ENCODE data around the gene KIAA1217. TPM values are rescaled to one million over a fixed set of nuclear protein-coding genes. Genes with fewer than 3 reads are reported as not detected.

Gene KIAA1217
- polyA plus RNA-seq, 3 donors, result 86.2 to 112 (median 93.4) TPM

DNA sequence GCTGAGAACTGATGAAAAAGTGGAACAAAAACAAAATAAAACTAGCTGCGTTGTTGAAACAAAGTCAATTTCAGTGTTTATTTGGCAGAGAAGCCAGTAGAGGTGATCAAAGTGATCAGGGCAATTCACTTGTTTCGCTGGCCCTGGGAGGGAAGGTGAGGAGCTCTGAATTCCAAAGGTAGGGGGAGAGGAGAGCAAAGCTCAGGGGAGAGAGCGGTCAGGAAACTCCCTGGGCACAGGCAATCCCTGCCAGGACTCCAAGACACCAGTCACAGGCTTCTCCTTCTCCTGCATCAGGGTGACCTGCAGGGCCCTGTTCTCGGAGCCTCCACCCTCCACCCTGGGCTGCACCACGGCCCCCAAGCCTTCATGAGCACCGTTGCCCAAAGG lies 6.8 kb upstream of the KIAA1217 start:
- peak in 2 of 11 donors; percentile 42 to 62 for DNase-seq (ENCODE audit: extremely low read depth in 1 of 11, low read depth in 9 of 11, low spot score in 4 of 11)

DNA sequence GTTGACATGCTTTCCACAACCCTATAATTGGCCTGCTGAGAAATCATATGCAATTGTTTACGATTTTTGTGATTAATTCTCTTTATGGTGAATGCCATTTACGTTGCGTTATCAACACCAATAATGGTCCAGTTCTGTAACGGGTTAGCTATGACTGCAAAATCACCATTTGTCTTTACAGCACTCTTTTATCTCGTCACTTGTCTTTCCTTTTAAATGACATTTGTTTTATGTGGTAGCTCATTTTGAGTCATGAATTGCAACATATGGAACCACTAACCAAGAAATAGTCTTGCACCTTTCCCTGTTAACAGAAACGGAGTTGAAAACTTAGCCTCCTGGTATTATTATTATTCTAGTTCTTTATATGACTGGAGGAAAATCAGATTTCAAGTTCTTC lies 3.1 kb upstream of the KIAA1217 start:
- DNase-seq (ENCODE audit: extremely low read depth in 1 of 11, low read depth in 9 of 11, low spot score in 4 of 11), result no peak

DNA sequence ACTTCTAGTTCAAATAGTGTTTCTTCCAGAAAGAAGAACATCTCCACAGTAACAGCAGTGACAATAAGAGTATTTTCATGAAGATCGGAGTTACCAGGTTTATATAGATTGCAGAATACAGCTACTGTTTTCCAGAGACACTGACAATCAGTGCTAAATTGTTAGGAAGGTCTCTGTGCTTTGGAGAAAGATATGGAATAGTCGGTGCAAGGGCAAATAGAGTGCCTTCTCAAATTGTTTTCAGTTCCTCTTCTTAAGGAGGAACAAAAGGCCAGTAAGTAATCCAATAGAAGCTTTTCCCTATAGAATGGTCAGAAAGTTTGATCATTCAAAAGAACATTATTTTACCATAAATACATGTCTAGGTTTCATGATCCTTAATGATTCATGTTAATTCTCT lies 2.6 kb upstream of the KIAA1217 start:
- no peak for DNase-seq (ENCODE audit: extremely low read depth in 1 of 11, low read depth in 9 of 11, low spot score in 4 of 11)

DNA sequence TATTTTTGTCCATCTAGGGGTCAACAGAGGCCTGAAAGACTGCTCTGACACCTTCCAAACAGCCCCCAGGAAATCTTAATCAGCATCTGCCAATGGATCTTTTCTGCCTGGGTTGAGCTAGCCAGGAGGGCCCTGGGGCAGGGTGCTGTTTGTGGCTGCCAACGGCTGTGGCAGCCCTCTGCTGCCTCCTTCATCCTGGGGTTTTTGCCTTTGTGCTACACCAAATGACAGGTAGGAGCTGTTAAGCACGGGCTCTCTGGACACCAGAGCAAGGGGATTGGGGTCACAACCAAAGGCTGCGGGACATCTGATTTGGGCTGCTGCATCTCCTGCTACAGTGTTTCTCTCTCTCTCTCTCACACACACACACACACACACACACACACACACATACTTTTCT lies 2.0 kb upstream of the KIAA1217 start:
- no peak for DNase-seq (ENCODE audit: extremely low read depth in 1 of 11, low read depth in 9 of 11, low spot score in 4 of 11)

DNA sequence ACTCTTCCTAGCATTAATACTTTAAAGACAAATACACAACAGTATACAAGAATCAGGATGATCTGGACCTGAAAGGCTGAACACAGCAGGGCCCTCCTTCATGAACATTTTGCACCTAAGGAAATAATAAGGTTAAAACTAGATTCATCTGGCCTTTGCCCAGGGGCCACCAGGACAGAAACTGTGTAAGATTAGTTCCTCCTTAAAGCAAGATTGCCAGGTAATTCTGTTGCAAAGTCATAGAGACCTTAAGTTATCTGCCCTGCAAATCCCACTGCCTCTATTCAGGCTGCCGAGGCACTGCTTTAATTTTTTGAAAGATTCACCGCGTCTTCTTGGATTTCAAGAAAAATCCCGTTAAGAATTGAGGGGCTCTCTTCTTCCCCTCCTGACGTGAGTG lies 1.6 kb upstream of the KIAA1217 start:
- no peak for DNase-seq (ENCODE audit: extremely low read depth in 1 of 11, low read depth in 9 of 11, low spot score in 4 of 11)

DNA sequence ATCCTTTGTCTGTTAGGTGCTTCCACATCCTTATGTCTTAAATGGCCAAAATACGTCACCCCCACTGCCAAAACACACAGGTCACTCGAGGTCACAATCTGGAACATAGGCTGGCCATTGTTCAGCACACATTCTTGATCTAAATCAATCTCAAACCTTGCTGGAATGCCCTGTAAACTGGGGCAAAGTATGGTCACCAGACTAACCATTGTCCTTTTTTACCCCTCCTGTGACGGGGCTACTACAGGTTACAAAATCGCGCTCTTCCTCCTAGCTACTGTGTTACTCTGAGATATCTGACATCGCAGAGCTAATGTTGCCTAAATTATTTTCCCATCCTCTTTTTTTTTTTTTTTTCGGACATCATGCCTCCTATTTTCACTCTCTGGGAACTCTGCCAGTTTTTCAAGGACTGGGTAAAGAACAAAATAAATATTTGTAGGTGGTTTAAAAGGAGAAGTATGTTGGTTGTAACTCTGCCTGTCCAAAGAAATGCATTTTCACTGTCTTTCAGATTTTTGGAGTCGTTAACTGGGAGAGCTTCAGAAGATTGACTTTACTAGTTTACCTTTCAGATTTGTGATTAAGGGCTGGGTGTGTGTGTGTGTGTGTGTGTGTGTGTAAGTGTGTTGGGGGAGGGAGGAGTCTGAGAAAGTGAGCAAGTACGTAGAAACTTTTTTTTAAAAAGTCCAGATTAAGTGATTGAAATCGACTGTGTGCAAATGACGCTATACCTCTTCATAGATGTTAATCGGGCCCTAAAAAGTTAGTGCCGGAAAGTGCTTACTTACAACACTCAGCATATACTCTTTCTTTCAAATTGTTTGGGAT lies 942 bp upstream of the KIAA1217 start:
- peak in 3 of 11 donors; percentile 34 to 41 (median 40) for DNase-seq (ENCODE audit: extremely low read depth in 1 of 11, low read depth in 9 of 11, low spot score in 4 of 11)

DNA sequence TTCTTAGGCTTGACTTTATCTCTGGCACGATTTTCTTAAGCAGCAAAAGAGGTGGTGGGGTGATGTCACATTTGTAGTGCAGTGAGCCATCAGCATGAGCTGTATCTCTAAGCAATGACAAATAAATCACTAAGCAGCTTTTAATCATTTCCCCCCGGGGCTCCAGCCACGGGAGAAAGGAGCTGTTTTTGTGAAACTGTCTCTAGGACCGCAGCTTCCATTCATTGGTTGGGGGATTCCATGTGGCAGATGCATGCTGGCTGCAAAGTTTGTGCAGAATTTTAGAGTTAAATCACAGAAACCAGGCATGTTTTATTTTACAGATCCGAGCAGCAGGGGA lies 464 bp downstream of the KIAA1217 start:
- DNase-seq (ENCODE audit: extremely low read depth in 1 of 11, low read depth in 9 of 11, low spot score in 4 of 11), result no peak

DNA sequence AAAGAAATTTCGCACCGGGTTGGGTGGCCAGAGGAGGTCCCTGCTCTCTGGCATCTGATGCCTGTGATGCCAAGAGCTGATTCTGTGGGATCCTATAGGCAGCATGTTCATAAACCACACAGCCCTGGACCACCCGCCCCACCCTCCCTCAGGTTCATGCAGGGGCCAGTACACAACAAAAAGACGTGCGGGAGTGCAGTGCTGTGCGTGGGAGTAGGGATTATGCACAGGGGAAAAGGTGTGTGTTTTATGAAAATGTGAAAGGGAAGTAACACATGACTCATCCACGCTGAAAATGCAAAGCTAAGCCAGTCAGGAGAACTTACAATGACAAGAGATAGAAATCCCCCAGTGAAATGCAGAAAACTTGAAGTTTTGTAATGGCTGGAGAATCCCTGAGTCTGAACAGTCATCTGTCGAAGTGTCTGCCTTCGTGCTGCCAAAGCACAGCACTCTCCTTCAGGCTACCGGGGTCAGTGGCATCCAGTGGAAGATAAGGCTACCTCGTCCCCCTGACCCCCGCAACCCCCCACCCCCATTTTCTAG lies 1.1 kb downstream of the KIAA1217 start:
- DNase-seq (ENCODE audit: extremely low read depth in 1 of 11, low read depth in 9 of 11, low spot score in 4 of 11), result peak in 5 of 11 donors; percentile 26 to 51 (median 42)

DNA sequence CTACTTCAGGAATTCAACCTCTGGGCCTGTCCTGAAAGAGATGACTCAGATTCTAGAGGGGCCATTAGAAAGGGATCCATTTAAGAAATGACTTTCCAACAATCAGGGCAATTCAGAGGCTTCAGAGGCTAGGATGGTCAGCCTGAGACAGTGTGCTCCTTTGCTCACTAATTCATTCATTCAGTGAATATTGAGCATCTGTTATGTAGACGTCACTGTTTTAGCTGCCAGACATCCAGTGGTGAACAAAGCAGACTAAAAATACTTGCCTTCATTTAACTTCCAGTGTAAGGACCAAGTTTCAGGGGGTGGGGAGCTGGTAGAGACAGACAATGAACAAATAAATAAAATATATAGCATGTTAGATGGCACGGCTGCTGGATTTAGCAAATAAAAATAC lies 1.6 kb downstream of the KIAA1217 start:
- no peak for DNase-seq (ENCODE audit: extremely low read depth in 1 of 11, low read depth in 9 of 11, low spot score in 4 of 11)

DNA sequence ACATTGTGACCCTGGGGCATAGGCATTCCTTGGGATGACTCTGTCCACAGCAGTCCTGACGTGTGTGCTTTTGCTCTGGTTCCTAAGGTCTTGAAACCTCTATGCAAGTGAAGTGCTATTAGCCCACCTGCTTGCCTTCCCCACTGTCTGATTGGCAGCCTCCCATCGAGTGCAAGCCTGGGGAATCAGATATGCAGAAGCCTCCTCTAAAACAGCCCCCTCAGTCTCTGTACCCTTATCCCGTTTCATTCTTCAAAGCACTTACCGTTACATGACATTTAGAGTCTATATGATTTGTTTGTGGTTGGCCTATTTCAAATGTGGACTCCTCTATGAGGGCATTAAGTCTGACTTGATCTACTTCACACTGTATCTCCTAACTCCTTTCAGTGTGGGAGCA lies 4.3 kb downstream of the KIAA1217 start:
- DNase-seq (ENCODE audit: extremely low read depth in 1 of 11, low read depth in 9 of 11, low spot score in 4 of 11), result no peak

DNA sequence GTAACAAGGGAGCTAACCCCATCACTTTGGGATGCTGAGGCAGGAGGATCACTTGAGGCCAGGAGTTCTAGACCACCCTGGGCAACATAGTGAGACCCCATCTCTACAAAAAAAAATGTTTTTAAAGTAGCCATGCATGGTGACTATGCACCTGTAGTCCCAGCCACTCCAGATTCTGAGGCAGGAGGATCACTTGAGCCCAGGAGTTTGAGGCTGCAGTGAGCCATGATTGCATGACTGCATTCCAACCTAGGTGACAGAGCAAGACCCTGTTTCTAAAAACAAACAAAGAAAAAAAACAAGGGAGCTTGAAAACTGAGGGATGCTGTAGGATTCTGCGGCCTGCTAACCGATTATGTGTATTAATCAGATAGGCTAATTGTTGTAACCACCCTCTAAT lies 4.9 kb downstream of the KIAA1217 start:
- no peak for DNase-seq (ENCODE audit: extremely low read depth in 1 of 11, low read depth in 9 of 11, low spot score in 4 of 11)

DNA sequence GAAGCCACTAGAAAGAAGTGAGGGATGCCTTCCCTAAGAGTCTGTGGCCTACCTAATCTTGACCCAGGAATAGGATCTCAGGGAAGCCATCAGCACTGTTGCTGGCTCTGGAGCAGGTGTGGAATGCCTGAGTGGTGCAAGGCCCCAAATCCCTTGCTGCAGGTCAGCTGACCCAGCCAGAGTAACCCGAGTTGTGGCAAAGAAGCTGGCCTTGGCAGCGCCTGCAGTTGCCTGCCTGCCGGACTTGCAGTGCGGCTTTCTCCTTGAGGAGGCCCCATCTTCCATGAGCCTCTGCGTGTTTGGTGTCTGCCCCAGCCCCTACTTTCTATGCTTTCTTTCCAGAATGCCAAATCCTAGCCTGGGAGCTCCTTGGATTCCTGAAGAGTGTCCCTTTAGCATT lies 5.8 kb downstream of the KIAA1217 start:
- no peak for DNase-seq (ENCODE audit: extremely low read depth in 1 of 11, low read depth in 9 of 11, low spot score in 4 of 11)

DNA sequence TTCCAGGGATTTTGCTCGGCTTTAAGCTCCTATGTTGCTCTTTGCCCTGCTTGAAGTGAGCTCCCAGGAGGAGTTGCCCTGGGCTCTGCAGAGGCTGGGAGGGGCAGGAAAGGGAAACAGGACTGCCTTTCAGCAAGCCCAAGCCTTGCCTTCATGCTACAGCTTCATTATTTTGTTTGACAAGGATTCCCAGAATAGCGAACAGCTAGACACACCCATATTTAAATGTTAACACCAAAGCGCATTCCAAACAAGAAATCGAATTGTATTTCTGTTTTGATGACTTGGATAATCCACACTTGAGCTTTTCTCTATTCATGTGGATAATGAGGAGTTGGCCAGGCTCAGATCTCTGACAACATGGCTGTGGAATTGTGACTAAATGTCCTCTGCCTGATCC lies 6.3 kb downstream of the KIAA1217 start:
- no peak for DNase-seq (ENCODE audit: extremely low read depth in 1 of 11, low read depth in 9 of 11, low spot score in 4 of 11)

DNA sequence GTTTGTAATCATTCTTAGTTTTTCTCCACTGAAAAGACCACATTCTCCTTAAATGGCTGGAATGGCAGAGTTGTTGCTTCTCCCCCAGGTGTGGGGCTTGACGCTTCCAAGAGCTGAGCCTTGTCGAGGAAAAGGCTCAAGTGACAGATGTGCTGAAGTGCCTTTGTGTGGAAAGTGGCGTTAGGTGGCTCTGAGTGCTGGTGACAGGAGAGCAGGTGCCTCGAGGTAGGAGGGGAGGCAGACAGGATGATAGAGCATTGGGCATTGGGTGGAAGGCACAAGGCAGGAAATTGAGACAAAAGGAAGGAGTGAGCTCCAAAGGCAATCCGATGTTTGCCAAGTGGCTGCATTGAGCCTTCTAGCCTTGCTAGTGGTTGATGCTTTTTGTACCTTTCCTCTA lies 6.7 kb downstream of the KIAA1217 start:
- no peak for DNase-seq (ENCODE audit: extremely low read depth in 1 of 11, low read depth in 9 of 11, low spot score in 4 of 11)

DNA sequence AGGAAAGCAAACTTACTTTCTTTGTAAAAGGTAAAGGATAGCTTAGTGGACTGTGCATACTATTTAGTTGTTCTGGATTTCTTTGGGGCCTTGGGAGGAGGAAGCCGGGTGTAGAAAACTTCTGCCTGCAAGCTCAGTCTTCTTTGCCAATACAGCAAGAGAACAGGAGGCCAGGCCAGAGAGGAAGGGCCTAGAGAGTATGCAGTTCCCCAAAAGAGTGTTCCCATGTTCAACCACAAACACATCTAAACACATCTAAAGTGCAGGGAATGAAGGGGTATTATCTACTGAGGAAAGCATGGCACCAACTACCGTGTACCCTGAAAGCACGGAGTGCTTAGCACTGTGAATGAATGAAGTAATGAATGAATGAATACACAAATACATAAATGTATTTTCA lies 11.0 kb downstream of the KIAA1217 start:
- DNase-seq (ENCODE audit: extremely low read depth in 1 of 11, low read depth in 9 of 11, low spot score in 4 of 11), result no peak

DNA sequence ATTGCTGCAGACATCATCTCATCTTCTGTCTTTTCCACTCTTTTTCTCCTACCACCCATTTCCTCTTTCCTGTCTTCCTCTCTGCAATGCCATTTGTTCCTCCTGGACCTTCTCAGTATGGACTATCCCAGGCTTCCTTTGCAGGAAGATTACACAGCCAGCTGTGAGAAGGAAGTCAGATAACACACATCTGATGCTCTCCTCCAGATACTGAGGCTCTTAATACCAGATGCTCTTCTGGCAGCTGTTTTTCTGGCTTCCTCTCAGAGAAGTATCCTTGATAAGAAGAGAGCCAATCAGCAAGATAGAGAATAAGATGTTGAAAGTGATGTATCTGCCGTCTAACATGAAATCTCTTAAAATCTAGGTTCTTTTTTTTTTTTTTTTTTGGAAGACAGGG lies 14.4 kb downstream of the KIAA1217 start:
- no peak for DNase-seq (ENCODE audit: extremely low read depth in 1 of 11, low read depth in 9 of 11, low spot score in 4 of 11)

DNA sequence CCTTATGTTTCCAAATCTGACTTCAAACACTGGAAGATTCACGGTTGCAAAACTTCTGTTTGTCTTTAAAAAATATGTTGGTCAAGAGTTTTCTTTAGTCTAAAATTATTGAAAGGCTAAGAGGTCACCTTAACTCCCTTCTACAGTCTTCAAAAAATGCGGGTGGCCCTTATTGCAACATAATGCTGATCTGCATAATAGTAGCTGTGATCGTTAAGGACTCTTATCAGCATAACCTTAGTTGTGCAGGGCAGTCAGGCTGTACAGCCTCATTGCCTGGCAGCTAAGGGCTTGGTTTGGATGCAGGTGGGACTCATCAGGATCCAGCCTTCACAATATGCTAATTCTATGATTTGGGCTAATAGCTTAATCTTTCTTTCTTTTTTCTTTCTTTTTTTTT lies 15.0 kb downstream of the KIAA1217 start:
- DNase-seq (ENCODE audit: extremely low read depth in 1 of 11, low read depth in 9 of 11, low spot score in 4 of 11), result peak in 2 of 11 donors; percentile 51 to 59

DNA sequence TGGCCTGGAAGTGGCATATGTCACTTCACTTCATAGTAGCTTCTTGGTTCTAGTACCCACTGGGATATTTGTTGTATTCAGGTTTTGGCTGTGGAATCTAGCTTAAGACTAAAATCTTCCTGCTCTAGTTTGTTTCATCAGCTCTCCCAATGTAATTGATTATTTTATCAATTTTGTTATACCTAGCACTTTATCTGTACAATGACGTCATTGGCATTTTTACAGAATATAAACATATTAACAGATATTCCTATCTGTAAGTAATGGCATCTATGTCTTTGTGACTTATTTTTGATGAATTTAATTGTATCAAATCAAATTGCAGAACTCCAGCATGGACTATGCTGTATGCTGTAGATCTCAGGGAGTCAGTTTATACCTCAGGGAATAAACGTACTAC lies 19.7 kb downstream of the KIAA1217 start:
- DNase-seq (ENCODE audit: extremely low read depth in 1 of 11, low read depth in 9 of 11, low spot score in 4 of 11), result no peak

DNA sequence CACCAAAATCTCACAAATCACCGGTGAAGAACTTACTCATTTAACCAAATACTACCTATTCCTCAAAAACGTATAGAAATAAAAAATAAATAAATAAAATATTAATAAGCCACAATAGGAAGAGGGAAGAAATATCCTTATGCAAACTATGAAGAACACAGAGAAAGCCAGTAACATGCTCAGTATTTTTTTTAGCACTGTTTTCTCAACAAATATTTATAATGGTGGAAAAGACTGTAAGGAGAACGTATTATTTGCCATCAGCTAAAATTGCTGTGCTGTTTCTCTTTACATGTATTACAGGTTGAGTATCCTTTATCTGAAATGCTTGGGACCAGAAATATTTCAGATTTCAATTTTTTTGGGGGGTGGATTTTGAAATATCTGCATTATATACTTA lies 21.0 kb downstream of the KIAA1217 start:
- DNase-seq (ENCODE audit: extremely low read depth in 1 of 11, low read depth in 9 of 11, low spot score in 4 of 11), result no peak

DNA sequence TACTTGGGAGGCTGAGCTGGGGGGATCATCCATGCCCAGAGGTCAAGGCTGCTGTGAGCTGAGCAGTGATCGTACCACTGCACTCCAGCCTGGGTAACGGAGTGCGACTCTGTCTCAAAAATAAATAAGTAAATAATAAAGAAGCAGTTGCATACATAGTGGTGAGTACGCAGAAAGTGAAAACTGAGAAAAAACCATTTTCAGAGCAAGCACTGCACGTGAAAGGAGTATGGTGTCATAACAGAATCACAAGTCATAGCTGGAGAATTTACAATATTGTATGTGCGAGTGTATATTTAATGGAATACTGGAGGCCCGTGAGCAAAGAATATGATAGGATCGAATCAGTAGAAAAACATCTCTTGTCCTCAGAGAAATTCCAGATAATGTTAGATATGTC lies 22.3 kb downstream of the KIAA1217 start:
- DNase-seq (ENCODE audit: extremely low read depth in 1 of 11, low read depth in 9 of 11, low spot score in 4 of 11), result no peak

DNA sequence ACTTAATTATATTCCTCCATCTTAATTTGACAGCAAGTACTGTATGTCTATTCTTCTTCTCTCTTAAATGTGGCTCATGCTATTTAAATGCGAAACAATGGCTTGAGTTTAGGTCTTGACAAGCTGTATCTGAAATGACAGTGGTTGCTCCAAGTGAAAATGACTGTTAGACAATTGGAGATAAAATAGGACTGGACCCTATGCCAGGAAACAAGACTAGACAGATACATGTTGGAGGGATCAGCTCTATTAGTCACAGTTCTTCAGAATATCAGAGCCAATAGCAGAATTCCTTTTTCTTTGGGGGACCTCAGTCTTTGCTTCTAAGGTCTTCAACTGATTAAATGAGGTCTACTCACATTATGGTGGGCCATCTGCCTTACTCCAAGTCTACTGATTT lies 25.8 kb downstream of the KIAA1217 start:
- no peak for DNase-seq (ENCODE audit: extremely low read depth in 1 of 11, low read depth in 9 of 11, low spot score in 4 of 11)

Measured in renal cortex interstitium (tissue), 11 donors.